DND-41 (cell line): ENCODE results near the gene COL15A1.

Experiments
- ATAC-seq: fragments of 200-7000 bp; cut with Tn5 transposase; 3 replicates; pipeline ENCODE4 v1.9.1; 2021; ENCODE audit warnings: low read depth; ENCODE audit not compliant: insufficient read depth
- DNase-seq: peaks from one replicate; pipeline ENCODE4 v3.0.0-alpha.2; 2020
- H2AFZ ChIP-seq: 2 replicates; pipeline ENCODE4 v1.6.0; 2012; ENCODE audit warnings: low read depth, low read length
- H3K27ac ChIP-seq: 2 replicates; pipeline ENCODE4 v1.5.1; 2012; ENCODE audit warnings: low read length, inconsistent platforms
- H3K27me3 ChIP-seq: fragments of 200-600 bp; sonication (generic); 2 replicates; pipeline ENCODE4 v1.6.0; 2012; ENCODE audit warnings: low read length, mild to moderate bottlenecking, inconsistent platforms; ENCODE audit not compliant: insufficient read depth, poor library complexity
- H3K36me3 ChIP-seq: 2 replicates; pipeline ENCODE4 v1.5.1; 2012; ENCODE audit warnings: low read length, inconsistent platforms; ENCODE audit not compliant: insufficient read depth
- H3K4me1 ChIP-seq: 2 replicates; pipeline ENCODE4 v1.5.1; 2012; ENCODE audit warnings: mild to moderate bottlenecking, low read length; ENCODE audit not compliant: insufficient read depth
- H3K4me2 ChIP-seq: 2 replicates; pipeline ENCODE4 v1.6.0; 2012; ENCODE audit warnings: mild to moderate bottlenecking, moderate library complexity, low read length, inconsistent platforms; ENCODE audit not compliant: insufficient read depth
- H3K4me3 ChIP-seq, 2 experiments: fragments of 200-600 bp in 1 of 2; shearing (Covaris generic) in 1 of 2; 2 replicates each; pipeline ENCODE4 v1.5.1; 2012 to 2016; ENCODE audit warnings: inconsistent platforms in 2 of 2, low read length in 2 of 2, mild to moderate bottlenecking in 2 of 2, low read depth in 1 of 2, moderate library complexity in 1 of 2
- H3K79me2 ChIP-seq: 2 replicates; pipeline ENCODE4 v1.6.0; 2012; ENCODE audit warnings: low read length, inconsistent platforms; ENCODE audit not compliant: insufficient read depth
- H3K9ac ChIP-seq: 2 replicates; pipeline ENCODE4 v1.6.0; 2012; ENCODE audit warnings: low read depth, mild to moderate bottlenecking, inconsistent platforms, low read length, moderate library complexity
- H3K9me3 ChIP-seq: 2 replicates; pipeline ENCODE4 v1.5.1; 2012; ENCODE audit warnings: low read length, moderate library complexity, mild to moderate bottlenecking, inconsistent platforms; ENCODE audit not compliant: insufficient read depth, severe bottlenecking
- H4K20me1 ChIP-seq: 2 replicates; pipeline ENCODE4 v1.6.0; 2012; ENCODE audit warnings: low read length; ENCODE audit not compliant: insufficient read depth
- EZH2 ChIP-seq: IDR thresholded peaks from 3 replicates; pipeline ENCODE4 v1.6.1; 2012; ENCODE audit warnings: borderline replicate concordance, low read depth, mild to moderate bottlenecking, moderate library complexity, low read length, inconsistent platforms; ENCODE audit not compliant: severe bottlenecking
- TF ChIP-seq, protein P1 (sequence below): IDR thresholded peaks from 2 replicates; pipeline ENCODE4 v1.5.1; 2012; ENCODE audit warnings: borderline replicate concordance, low read length, moderate library complexity, mild to moderate bottlenecking; ENCODE audit not compliant: poor library complexity, severe bottlenecking; ENCODE audit errors: extremely low read depth

The COL15A1 gene

DNA sequence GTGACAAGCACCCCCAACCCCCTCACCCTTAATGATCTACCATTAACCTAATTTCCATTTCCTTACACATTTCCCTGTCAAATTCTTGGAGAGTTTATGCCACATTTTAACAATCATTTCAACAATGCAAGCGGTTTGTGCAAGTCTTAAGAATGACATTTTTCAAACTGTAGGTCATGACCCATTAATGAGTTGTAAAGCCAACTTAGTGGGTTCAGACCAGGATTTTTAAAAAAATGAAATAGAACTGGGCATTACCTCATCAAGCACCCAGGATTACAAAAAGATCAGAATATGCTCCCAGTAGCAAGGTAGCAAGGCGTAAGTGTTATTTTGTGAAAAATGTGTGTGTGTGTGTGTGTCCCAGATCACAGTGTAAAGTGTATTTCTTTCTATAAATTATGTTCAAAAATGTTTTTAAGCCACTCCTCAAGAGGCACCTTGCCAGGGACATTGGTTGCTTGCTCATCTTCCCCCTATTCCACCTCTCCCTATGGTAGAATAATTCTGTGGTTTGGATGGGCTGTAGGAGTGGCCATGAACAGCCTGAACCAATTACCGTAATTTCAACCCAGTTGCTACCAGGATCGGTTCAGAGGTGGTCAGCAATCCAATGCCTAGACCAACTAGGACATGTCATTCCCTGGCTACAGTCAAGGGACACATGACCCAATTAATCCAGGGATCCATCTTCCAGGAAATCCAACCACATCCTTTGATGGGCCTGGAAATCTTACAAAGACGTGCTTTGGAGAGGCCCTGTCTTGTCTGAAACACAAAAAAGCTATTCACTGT is 146.8 kb downstream of the COL15A1 start:
- no peak overlapping the region for H3K4me3 ChIP-seq
- no peak overlapping the region for H2AFZ ChIP-seq
- TF ChIP-seq, protein P1, sequence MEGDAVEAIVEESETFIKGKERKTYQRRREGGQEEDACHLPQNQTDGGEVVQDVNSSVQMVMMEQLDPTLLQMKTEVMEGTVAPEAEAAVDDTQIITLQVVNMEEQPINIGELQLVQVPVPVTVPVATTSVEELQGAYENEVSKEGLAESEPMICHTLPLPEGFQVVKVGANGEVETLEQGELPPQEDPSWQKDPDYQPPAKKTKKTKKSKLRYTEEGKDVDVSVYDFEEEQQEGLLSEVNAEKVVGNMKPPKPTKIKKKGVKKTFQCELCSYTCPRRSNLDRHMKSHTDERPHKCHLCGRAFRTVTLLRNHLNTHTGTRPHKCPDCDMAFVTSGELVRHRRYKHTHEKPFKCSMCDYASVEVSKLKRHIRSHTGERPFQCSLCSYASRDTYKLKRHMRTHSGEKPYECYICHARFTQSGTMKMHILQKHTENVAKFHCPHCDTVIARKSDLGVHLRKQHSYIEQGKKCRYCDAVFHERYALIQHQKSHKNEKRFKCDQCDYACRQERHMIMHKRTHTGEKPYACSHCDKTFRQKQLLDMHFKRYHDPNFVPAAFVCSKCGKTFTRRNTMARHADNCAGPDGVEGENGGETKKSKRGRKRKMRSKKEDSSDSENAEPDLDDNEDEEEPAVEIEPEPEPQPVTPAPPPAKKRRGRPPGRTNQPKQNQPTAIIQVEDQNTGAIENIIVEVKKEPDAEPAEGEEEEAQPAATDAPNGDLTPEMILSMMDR: no peak
- TF ChIP-seq EZH2: no peak
- peaks cover 13% of the 10 kb centered on the region for H3K4me1 ChIP-seq
- no peaks in the 10 kb centered on the region for H3K36me3 ChIP-seq
- H4K20me1 ChIP-seq: no peaks in the 10 kb centered on the region
- H3K79me2 ChIP-seq: no peaks in the 10 kb centered on the region
- H3K9me3 ChIP-seq: peaks cover 11% of the 10 kb centered on the region
- ATAC-seq (no peak), DNase-seq (no peak)
- H3K4me2 ChIP-seq: no peak overlapping the region
- no peak overlapping the region for H3K9ac ChIP-seq
- no peak overlapping the region for H3K27ac ChIP-seq
- no peaks in the 10 kb centered on the region for H3K27me3 ChIP-seq

DNA sequence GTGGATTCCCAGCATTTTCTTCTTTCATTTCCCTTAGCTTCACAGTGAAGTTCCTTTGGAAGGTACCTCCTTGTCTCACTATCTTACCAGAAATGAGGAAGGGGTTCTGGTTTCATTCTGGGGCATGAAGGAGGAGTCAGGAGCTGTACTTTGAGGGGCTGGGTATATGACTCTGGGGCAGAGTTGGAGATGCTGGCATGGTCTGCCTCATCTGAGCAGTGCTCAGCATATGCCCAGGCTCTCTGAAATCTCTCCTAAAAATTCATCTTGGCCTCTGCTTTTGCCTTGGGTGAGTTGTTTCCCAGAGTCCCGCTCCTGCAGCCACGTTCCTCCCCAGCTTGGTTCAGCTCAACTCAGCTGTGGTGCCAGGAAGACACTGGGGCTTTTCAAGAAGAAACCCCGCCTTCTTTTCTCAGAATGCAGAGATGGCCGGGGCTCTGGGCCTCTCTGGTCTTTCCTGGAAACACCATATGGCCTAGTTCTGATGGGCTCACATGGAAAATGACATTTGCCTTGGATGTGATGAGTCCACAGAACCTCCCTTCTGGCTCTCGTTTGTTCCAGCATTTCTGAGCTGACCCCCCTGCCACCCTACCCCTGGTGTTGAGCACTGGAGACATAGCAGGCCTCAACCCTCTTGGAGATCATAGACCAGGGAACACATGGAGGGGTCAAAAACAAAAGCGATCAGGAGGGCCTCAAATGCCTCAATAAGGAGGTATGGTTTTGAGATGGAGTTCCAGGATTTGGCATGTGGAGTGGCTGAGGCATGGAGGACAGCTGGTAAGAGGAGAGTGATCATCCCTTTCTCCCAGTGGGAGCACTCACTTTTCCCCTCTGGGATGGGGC is 149.2 kb downstream of the COL15A1 start:
- Histone ChIP-seq H3K4me2 (no peak overlapping the region), H3K9me3 (peaks cover 11% of the 10 kb centered on the region), H3K27me3 (no peaks in the 10 kb centered on the region), H2AFZ (peak overlapping the region; percentile 51; the same call in 1 of the 2 replicates), H3K4me1 (peaks cover 13% of the 10 kb centered on the region), H3K36me3 (no peaks in the 10 kb centered on the region), H3K9ac (no peak overlapping the region), H4K20me1 (no peaks in the 10 kb centered on the region), H3K27ac (peak overlapping the region; percentile 56; the same call in 1 of the 2 replicates), H3K79me2 (no peaks in the 10 kb centered on the region), H3K4me3 (no peak overlapping the region)
- TF ChIP-seq, protein P1: no peak
- DNase-seq (peak; percentile 83), ATAC-seq (peak; percentile 89)

DNA sequence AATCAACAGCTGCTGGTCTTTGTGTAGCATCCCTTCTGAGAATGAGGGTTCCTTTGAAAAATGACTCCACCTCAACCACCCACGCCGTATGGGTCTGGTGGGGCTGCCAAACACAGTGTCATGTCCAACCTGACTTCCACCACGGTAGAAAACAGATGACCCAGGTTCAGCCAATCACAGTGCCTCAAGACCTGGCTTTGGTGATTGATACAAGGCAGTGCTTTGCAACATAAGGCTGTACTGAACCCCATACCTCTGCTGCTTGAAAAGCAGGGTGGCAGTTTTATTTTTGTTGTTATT is 149.7 kb downstream of the COL15A1 start:
- TF ChIP-seq, protein P1: no peak
- no peak for TF ChIP-seq EZH2
- ATAC-seq: 0 out of 3 replicates have a peak, but pooled peaks have one; percentile 4
- Histone ChIP-seq H3K27ac (no peak overlapping the region), H3K9me3 (peaks cover 11% of the 10 kb centered on the region), H3K4me1 (peaks cover 13% of the 10 kb centered on the region), H3K36me3 (no peaks in the 10 kb centered on the region), H3K4me2 (no peak overlapping the region), H3K27me3 (no peaks in the 10 kb centered on the region), H2AFZ (no peak overlapping the region), H3K79me2 (no peaks in the 10 kb centered on the region), H3K4me3 (no peak overlapping the region), H4K20me1 (no peaks in the 10 kb centered on the region), H3K9ac (no peak overlapping the region)
- DNase-seq: no peak
